ENCODE results near the gene COMTD1. TPM values are rescaled to one million over a fixed set of nuclear protein-coding genes. Genes with fewer than 3 reads are reported as not detected.

Gene COMTD1
- polyA plus RNA-seq, 1 of the 3 experiments (the other 2 are of a cell fraction) = 7.6 TPM

- ChIA-PET POLR2A (interaction anchor here (0.6 to 3.0 kb wide), 2 partner anchors 16 to 1600 kb away, joined by 3 to 15 read pairs; partner anchors contain the start of gene VDAC2), CTCF (interaction anchor here (0.8 to 7.1 kb wide), 5 partner anchors 9 to 983 kb away, joined by 3 to 36 read pairs (median 8); partner anchors contain the start of gene COMTD1)
- H3K79me2 ChIP-seq (ENCODE audit: insufficient read depth) = peaks cover 87% of the 10 kb centered on the region
- peaks cover 8 to 34% of the 10 kb centered on the region in 2 experiments for H3K4me1 ChIP-seq (ENCODE audit: control insufficient read depth in 1 of 2, insufficient read depth in 2 of 2, low read depth in 1 of 2, low read length in 1 of 2)
- WGBS (ENCODE audit: low lambda C conversion rate) = 79% methylated on average over 4 of the region's 5 CpGs
- H3K27me3 ChIP-seq (ENCODE audit: insufficient read depth) = no peaks in the 10 kb centered on the region
- peaks cover 53 to 68% of the 10 kb centered on the region in 2 experiments for H3K36me3 ChIP-seq (replicated peaks in 1 of 2; ENCODE audit: control insufficient read depth in 1 of 2, insufficient read depth in 2 of 2, low read length in 1 of 2)
- TF ChIP-seq RAD21 (IDR thresholded peaks at IDR 0.05; ENCODE audit: low read length) (no peak), TAF1 (IDR thresholded peaks at IDR 0.05; ENCODE audit: borderline replicate concordance, low read depth, low read length) (no peak), EP300 (IDR thresholded peaks at IDR 0.05; ENCODE audit: borderline replicate concordance in 1 of 2, low read depth in 1 of 2, low read length in 1 of 2) (no peak), RFX5 (IDR thresholded peaks at IDR 0.05; ENCODE audit: low read length) (no peak), TEAD4 (IDR thresholded peaks at IDR 0.05; ENCODE audit: borderline replicate concordance, insufficient read depth) (no peak), NFIC (IDR thresholded peaks at IDR 0.05; ENCODE audit: borderline replicate concordance) (no peak), EZH2phosphoT487 (IDR thresholded peaks at IDR 0.05; ENCODE audit: borderline replicate concordance, low read depth) (no peak), CHD2 (IDR thresholded peaks at IDR 0.05; ENCODE audit: low read length, partially characterized antibody) (no peak)
- TF ChIP-seq, protein P1, sequence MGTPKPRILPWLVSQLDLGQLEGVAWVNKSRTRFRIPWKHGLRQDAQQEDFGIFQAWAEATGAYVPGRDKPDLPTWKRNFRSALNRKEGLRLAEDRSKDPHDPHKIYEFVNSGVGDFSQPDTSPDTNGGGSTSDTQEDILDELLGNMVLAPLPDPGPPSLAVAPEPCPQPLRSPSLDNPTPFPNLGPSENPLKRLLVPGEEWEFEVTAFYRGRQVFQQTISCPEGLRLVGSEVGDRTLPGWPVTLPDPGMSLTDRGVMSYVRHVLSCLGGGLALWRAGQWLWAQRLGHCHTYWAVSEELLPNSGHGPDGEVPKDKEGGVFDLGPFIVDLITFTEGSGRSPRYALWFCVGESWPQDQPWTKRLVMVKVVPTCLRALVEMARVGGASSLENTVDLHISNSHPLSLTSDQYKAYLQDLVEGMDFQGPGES (IDR thresholded peaks at IDR 0.05; ENCODE audit: low read depth, low read length) = no peak
- no peaks in the 10 kb centered on the region for H3K9me2 ChIP-seq
- H3K9ac ChIP-seq = no peak overlapping the region
- H3K4me2 ChIP-seq = no peak overlapping the region
- peaks cover 79% of the 10 kb centered on the region for H4K20me1 ChIP-seq (ENCODE audit: insufficient read depth)
- peaks cover 72% of the 10 kb centered on the region for H3F3A ChIP-seq (replicated peaks; ENCODE audit: insufficient read depth)
- no peak overlapping the region for H3K4me3 ChIP-seq (ENCODE audit: low read depth in 2 of 2, low read length in 1 of 2)
- H2AFZ ChIP-seq (ENCODE audit: low read depth) = no peak overlapping the region
- H3K9me3 ChIP-seq = no peaks in the 10 kb centered on the region
- no peak for DNase-seq
- peak overlapping the region; percentile 2 to 69; a peak in 1 of 4 replicates for H3K27ac ChIP-seq (ENCODE audit: low read depth in 2 of 2, low read length in 1 of 2)
These were observed 9.1 kb downstream of the COMTD1 start for GRCh38 chr10:75226656-75227055.

DNA sequence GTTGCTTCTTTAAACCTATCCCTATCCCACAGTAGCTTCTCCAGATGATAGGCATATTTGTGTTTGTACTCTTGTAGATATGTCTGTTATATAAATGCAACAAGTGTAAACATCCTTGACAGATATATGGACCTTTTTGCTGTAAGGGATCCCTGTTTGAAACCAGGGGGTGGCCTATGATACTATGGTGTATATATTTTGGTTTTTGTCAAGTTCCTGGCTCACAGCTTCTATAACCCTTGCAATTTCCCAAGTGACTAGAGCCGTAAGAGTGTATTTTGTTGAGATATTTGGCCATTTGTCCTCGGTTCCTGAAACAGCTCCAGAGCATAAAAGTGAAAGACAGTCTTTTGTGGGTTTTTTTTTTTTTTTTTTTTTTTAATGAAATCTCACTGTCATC is 9.7 kb downstream of the COMTD1 start:
- WGBS (ENCODE audit: low lambda C conversion rate) = 89% methylated on average over 2 of the region's 2 CpGs
- CTCF ChIA-PET = interaction anchor here (1.4 to 7.1 kb wide), 5 partner anchors 10 to 982 kb away, joined by 5 to 36 read pairs (median 8); partner anchors contain the start of gene COMTD1
- Histone ChIP-seq H3K79me2 (ENCODE audit: insufficient read depth) (peaks cover 87% of the 10 kb centered on the region), H3K9ac (no peak overlapping the region), H4K20me1 (ENCODE audit: insufficient read depth) (peaks cover 82% of the 10 kb centered on the region), H3K4me1 (ENCODE audit: control insufficient read depth in 1 of 2, insufficient read depth in 2 of 2, low read depth in 1 of 2, low read length in 1 of 2) (peaks cover 8 to 34% of the 10 kb centered on the region in 2 experiments), H3K27me3 (ENCODE audit: insufficient read depth) (no peaks in the 10 kb centered on the region), H3K9me2 (no peaks in the 10 kb centered on the region), H3K4me2 (peak overlapping the region; percentile 67), H3K9me3 (no peaks in the 10 kb centered on the region), H3K27ac (ENCODE audit: low read depth in 2 of 2, low read length in 1 of 2) (peak overlapping the region; percentile 13 to 69; a peak in 3 of 4 replicates), H3F3A (replicated peaks; ENCODE audit: insufficient read depth) (peaks cover 67% of the 10 kb centered on the region), H3K36me3 (replicated peaks in 1 of 2; ENCODE audit: control insufficient read depth in 1 of 2, insufficient read depth in 2 of 2, low read length in 1 of 2) (peaks cover 53 to 66% of the 10 kb centered on the region in 2 experiments), H2AFZ (ENCODE audit: low read depth) (no peak overlapping the region), H3K4me3 (ENCODE audit: low read depth in 2 of 2, low read length in 1 of 2) (no peak overlapping the region; a peak in 1 of 4 replicates)
- POLR2A ChIA-PET = interaction anchor here (3.0 kb wide), 1 partner anchor 15 kb away, joined by 15 read pairs; the partner anchor contains the start of gene VDAC2
- no peak for DNase-seq
- no peak for TF ChIP-seq REST (IDR thresholded peaks at IDR 0.05; ENCODE audit: low read depth, low read length)
- TF ChIP-seq FOXJ3 (CRISPR knock-in tag; IDR thresholded peaks at IDR 0.05) = no peak
- no peak for TF ChIP-seq POLR2AphosphoS5 (IDR thresholded peaks at IDR 0.05; ENCODE audit: low read depth, low read length)
- no peak for TF ChIP-seq TAF1 (IDR thresholded peaks at IDR 0.05; ENCODE audit: borderline replicate concordance, low read depth, low read length)
- TF ChIP-seq JUND (IDR thresholded peaks at IDR 0.05) = no peak

Measured in SK-N-SH (cell line).